ENCODE results near the gene RFX8. TPM values are rescaled to one million over a fixed set of nuclear protein-coding genes. Genes with fewer than 3 reads are reported as not detected.
A peak's percentile ranks its signal among the peaks of the same experiment; 100 is the strongest.

RFX8 gene
- polyA plus RNA-seq, 2 of the 4 experiments (the other 2 are of a cell fraction), result not detected

GRCh38 chr2:101357376-101357775, 117.5 kb downstream of the RFX8 start:
- H3K4me1 ChIP-seq, result peaks cover 48% of the 10 kb centered on the region
- no peaks in the 10 kb centered on the region for H3K9me3 ChIP-seq
- DNase-seq (ENCODE audit: low read depth in 1 of 2, low spot score in 1 of 2) (no peak), FAIRE-seq (no peak), ATAC-seq (no peak; a peak in 1 of 6 replicates)
- no peak overlapping the region for H3K4me3 ChIP-seq
- CTCF ChIA-PET, result interaction anchor here (0.6 to 3.9 kb wide), 5 partner anchors 15 to 229 kb away, joined by 3 to 24 read pairs (median 3); partner anchors contain the start of gene CREG2
- H3K27ac ChIP-seq, result peak overlapping the region in 1 of 2 experiments; percentile 70; a peak in 3 of 6 replicates
- POLR2A ChIA-PET, result interaction anchor here (1.0 kb wide), 1 partner anchor 8 kb away, joined by 3 read pairs; no protein-coding TSS in a partner anchor
- TF ChIP-seq CTCF (IDR thresholded peaks at IDR 0.05), result no peak
- no peak for TF ChIP-seq FOXS1 (CRISPR knock-in tag; IDR thresholded peaks at IDR 0.05)
- TF ChIP-seq, protein P1, sequence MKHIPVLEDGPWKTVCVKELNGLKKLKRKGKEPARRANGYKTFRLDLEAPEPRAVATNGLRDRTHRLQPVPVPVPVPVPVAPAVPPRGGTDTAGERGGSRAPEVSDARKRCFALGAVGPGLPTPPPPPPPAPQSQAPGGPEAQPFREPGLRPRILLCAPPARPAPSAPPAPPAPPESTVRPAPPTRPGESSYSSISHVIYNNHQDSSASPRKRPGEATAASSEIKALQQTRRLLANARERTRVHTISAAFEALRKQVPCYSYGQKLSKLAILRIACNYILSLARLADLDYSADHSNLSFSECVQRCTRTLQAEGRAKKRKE (CRISPR knock-in tag; IDR thresholded peaks at IDR 0.05; ENCODE audit: low read depth), result no peak
- 0 out of 2 replicates have a peak, but pooled peaks have one; percentile 14 for TF ChIP-seq FOSL2 (IDR thresholded peaks at IDR 0.05)
- no peak; the same call in 1 of the 2 replicates for TF ChIP-seq FOSL2 (CRISPR knock-in tag; IDR thresholded peaks at IDR 0.05)
- TF ChIP-seq, protein P2, sequence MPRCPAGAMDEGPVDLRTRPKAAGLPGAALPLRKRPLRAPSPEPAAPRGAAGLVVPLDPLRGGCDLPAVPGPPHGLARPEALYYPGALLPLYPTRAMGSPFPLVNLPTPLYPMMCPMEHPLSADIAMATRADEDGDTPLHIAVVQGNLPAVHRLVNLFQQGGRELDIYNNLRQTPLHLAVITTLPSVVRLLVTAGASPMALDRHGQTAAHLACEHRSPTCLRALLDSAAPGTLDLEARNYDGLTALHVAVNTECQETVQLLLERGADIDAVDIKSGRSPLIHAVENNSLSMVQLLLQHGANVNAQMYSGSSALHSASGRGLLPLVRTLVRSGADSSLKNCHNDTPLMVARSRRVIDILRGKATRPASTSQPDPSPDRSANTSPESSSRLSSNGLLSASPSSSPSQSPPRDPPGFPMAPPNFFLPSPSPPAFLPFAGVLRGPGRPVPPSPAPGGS (IDR thresholded peaks at IDR 0.05), result no peak
- no peak for TF ChIP-seq TFCP2L1 (CRISPR knock-in tag; IDR thresholded peaks at IDR 0.05)
- TF ChIP-seq KDM1A (IDR thresholded peaks at IDR 0.05; ENCODE audit: low read depth), result no peak
- TF ChIP-seq POLR2AphosphoS2 (conservative IDR thresholded peaks at IDR 0.05; ENCODE audit: low read length), result no peak
- TF ChIP-seq JUNB (IDR thresholded peaks at IDR 0.05), result peak; percentile 51; the same call in 1 of the 2 replicates
- no peak for TF ChIP-seq ZFP36 (IDR thresholded peaks at IDR 0.05; ENCODE audit: borderline replicate concordance, partially characterized antibody)
- no peak for TF ChIP-seq HDAC2 (IDR thresholded peaks at IDR 0.05)
- no peak for TF ChIP-seq BHLHE40 (IDR thresholded peaks at IDR 0.05; ENCODE audit: low read depth, low read length)
- no peak for TF ChIP-seq JUN (IDR thresholded peaks at IDR 0.05)
- no peak for TF ChIP-seq ELK1 (IDR thresholded peaks at IDR 0.05; ENCODE audit: low read depth, low read length)
- TF ChIP-seq SMC3 (IDR thresholded peaks at IDR 0.05), result no peak
- TF ChIP-seq RCOR1 (IDR thresholded peaks at IDR 0.05; ENCODE audit: low read depth, low read length), result no peak
- H3K4me2 ChIP-seq, result peak overlapping the region; percentile 40; the same call in 1 of the 3 replicates

GRCh38 chr2:101356521-101356920, 118.4 kb downstream of the RFX8 start:
- no peak for TF ChIP-seq FOSB (CRISPR knock-in tag; IDR thresholded peaks at IDR 0.05)
- TF ChIP-seq HEYL (CRISPR knock-in tag; IDR thresholded peaks at IDR 0.05), result no peak
- Histone ChIP-seq H3K4me2 (peak overlapping the region; percentile 40), H3K27ac (peak overlapping the region; percentile 24 to 70; a peak in 4 of 6 replicates), H3K4me3 (no peak overlapping the region), H3K4me1 (peaks cover 48% of the 10 kb centered on the region), H3K9me3 (no peaks in the 10 kb centered on the region)
- WGBS (ENCODE audit: missing lambda C conversion rate), result 46% methylated on average over 2 of the region's 2 CpGs
- DNase-seq (ENCODE audit: low read depth in 1 of 2, low spot score in 1 of 2) (no peak), ATAC-seq (no peak), FAIRE-seq (no peak)
- ChIA-PET CTCF (interaction anchor here (3.9 kb wide), 1 partner anchor 14 kb away, joined by 24 read pairs; no protein-coding TSS in a partner anchor), POLR2A (no interaction called here)

GRCh38 chr2:101356055-101356454, 118.9 kb downstream of the RFX8 start:
- ChIA-PET CTCF (interaction anchor here (0.6 to 3.9 kb wide), 3 partner anchors 14 to 481 kb away, joined by 3 to 24 read pairs (median 7); partner anchors contain the start of gene CREG2), POLR2A (no interaction called here)
- 85% methylated on average over 6 of the region's 6 CpGs for WGBS (ENCODE audit: missing lambda C conversion rate)
- Histone ChIP-seq H3K9me3 (no peaks in the 10 kb centered on the region), H3K4me3 (no peak overlapping the region), H3K27ac (peak overlapping the region in 1 of 2 experiments; percentile 70; a peak in 3 of 6 replicates), H3K4me2 (peak overlapping the region; percentile 40), H3K4me1 (peaks cover 44% of the 10 kb centered on the region)
- no peak for ATAC-seq
- no peak for FAIRE-seq
- TF ChIP-seq PHF8 (IDR thresholded peaks at IDR 0.05; ENCODE audit: borderline replicate concordance, low read depth) (no peak), TFCP2L1 (CRISPR knock-in tag; IDR thresholded peaks at IDR 0.05) (no peak), MYC (IDR thresholded peaks at IDR 0.05; ENCODE audit: borderline replicate concordance, low read length) (no peak)
- DNase-seq (ENCODE audit: low read depth in 1 of 2, low spot score in 1 of 2), result no peak
